ENCODE data around the gene DROSHA.

DNA sequence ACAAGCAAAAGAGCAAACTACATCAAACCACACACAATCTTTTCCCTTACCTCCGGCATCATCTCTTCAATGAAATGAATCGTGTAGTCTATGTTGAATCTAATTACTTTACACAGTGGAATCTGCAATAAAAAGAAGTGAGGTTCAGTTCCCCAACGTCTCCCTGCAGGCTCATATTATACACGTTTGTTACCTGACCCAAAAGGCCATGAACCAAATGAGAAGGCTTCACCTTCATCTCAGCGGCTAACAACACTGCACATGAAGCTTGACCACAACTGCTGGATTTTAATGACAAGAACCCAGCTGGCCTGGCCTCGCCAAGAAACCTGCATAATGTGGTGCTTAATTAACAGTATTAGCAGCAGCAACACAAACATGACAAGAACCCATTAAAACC, 45.5 kb downstream of the DROSHA start:
- TF ChIP-seq, protein P1, sequence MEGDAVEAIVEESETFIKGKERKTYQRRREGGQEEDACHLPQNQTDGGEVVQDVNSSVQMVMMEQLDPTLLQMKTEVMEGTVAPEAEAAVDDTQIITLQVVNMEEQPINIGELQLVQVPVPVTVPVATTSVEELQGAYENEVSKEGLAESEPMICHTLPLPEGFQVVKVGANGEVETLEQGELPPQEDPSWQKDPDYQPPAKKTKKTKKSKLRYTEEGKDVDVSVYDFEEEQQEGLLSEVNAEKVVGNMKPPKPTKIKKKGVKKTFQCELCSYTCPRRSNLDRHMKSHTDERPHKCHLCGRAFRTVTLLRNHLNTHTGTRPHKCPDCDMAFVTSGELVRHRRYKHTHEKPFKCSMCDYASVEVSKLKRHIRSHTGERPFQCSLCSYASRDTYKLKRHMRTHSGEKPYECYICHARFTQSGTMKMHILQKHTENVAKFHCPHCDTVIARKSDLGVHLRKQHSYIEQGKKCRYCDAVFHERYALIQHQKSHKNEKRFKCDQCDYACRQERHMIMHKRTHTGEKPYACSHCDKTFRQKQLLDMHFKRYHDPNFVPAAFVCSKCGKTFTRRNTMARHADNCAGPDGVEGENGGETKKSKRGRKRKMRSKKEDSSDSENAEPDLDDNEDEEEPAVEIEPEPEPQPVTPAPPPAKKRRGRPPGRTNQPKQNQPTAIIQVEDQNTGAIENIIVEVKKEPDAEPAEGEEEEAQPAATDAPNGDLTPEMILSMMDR (IDR thresholded peaks at IDR 0.05 in 8 of 11, conservative IDR thresholded peaks at IDR 0.05 in 3 of 11), result no peak
- no peak for TF ChIP-seq POLR2A (IDR thresholded peaks at IDR 0.05)
- no peak for TF ChIP-seq POLR2AphosphoS5 (IDR thresholded peaks at IDR 0.05)
